G401.6 (cell line): ENCODE measurements around the gene GRIK2.

Source experiments
- FAIRE-seq: peaks from 2 replicates; lab custom pipeline; 2012; peaks lifted over from hg19 to GRCh38; lab: Jason Lieb, UNC

GRIK2 gene

DNA sequence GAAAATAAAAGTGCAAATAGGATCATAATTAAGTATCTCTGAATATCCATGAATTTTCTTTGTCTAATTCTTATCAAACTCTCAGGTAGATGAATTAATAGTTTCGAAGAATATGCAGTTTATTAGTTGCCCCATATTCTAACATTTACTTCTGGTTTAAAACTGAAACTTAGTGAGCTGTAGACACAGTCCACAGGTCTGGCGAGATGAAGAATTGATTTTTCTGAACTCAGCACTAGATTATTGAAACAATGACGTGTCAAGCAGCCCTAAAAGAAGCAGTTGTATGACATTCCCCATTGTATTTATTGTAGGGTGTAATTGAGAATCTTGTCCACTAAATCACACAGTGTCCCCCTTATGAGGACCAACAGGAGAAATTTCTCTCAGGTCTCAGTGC lies 407.1 kb downstream of the GRIK2 start:
- no peak for FAIRE-seq

DNA sequence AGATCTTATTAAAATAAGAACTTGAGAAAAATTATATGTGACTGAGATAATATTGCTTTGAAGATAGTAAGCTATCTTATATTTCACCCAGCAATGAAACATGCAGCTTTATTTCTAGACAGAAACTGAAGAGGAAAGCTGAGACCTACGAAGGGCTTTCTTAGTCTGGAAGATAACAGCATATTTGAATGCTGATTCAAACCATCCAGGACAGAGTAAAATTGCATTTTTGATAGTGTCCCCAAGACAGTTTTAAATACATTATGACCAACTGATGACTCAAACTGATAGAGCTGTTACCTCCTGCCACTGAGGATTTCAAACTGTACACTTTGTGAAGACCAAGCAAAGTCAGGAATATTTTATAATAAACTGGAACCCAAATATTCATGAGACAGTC lies 409.6 kb downstream of the GRIK2 start:
- FAIRE-seq, result no peak

DNA sequence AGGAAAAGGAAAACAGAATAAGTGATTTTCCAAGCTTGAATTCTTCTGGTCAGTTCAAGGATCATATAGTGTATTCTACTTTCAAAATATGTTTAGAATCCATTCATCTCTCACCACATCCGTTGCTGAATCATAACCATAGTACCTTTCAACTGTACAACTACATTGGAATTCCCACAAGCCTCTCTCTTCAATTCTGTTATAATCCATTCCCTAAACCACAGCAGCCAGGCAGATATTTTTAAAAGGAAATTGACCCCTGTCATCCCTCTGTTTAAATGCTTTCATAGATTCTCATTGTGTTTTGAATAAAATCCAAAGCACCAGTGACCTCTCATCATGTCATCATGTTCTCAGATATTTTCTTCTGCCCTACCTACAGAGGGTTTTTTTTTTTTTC lies 412.7 kb downstream of the GRIK2 start:
- FAIRE-seq, result no peak

DNA sequence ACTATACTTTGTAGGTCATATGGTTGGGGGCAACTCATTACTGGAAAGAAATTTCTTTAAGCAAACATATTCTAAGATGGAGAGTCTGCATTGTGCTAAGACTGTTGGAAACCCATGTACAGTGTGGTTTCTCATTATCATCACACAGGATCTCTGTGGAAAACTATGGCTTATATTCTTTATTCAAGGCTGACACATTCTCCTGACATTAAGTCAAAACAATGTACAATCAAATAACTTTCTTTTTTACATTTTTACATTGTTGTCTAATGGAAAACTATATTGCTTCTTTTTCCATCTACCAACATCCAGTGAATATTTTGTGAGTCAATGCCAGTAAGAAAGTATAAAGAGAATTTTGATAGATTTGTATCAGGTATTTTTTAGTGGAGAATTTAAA lies 417.6 kb downstream of the GRIK2 start:
- FAIRE-seq, result no peak

- no peak for FAIRE-seq
Measured at GRCh38 chr6:101816716-101817115, 423.2 kb downstream of the GRIK2 start.

DNA sequence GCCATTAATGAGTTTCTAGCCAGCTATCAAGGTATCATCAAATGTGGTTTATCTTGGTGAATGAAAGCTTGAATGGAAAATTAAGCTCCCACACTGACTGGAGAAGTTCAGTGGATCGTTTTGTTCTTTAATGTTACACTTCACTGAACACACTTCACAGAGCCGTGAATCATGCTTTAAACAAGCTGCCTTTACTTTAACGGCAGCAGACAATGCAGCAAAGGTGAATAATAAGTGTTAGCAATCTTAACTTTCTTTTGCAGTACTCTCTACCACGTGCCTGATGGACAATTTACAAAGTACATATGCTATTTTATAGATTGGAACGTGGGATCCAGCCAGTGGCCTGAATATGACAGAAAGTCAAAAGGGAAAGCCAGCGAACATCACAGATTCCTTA lies 424.5 kb downstream of the GRIK2 start:
- FAIRE-seq, result no peak

GRCh38 chr6:101824551-101825345 lies 431.2 kb downstream of the GRIK2 start:
- no peak for FAIRE-seq

- FAIRE-seq, result no peak
Measured at GRCh38 chr6:101826269-101826668, 432.8 kb downstream of the GRIK2 start.

DNA sequence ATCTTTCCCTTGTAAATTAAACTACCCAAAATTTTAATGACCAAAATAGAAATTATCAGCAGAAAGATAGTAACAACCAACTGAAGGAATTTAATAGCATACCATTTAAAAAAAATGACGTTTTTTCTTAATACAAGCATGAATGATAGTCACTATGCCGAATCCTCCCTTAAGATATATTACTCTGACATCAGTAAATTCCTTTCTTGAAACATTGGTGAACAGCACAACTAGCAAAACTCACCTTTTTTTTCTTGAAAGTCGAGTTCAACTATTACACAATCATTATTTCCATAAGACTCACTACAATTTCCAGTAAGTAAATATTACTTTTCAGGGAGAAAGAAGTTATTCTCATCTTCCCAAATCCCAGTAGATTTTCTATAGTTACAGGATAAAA lies 433.2 kb downstream of the GRIK2 start:
- FAIRE-seq, result no peak

- FAIRE-seq, result no peak
Measured at GRCh38 chr6:101830501-101831031, 437.1 kb downstream of the GRIK2 start.

DNA sequence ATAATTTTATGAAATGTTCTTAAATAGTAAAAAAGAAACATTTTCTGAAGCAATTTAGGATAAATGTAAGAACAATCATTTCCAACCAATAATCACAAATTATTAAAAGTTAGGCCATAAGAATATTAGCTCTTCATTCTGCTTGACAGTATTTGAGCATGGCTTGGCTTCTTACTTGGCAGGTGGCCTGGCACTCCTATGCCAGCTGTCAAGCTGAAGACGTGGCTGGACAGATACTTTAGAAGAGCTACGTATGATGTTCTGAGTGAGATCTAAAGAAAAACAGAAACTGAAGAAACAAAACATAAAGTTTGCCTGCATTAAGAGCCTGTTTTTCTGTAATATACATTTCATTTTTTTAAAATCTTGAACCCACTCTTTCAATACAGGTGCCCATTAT lies 438.9 kb downstream of the GRIK2 start:
- no peak for FAIRE-seq

GRCh38 chr6:101840100-101840499 lies 446.6 kb downstream of the GRIK2 start:
- no peak for FAIRE-seq

GRCh38 chr6:101845172-101845571 lies 451.7 kb downstream of the GRIK2 start:
- FAIRE-seq, result no peak

DNA sequence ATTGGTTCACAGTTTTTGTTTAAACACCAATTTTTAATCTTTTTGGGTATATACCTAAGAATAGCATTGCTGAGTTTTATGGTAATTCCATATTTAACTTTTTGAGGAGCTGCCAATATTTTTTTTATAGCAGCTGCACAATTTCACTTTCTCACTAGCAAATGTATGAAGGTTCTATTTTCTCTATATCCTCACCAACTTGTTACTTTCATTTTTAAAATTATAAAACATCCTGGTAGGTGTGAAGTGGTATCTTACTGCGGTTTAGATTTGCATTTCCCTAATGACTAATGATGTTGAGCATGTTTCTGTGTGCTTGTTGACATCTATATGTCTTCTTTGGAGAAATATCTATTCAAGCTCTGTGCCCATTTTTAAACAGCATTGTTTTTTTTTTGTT lies 452.1 kb downstream of the GRIK2 start:
- FAIRE-seq, result no peak

DNA sequence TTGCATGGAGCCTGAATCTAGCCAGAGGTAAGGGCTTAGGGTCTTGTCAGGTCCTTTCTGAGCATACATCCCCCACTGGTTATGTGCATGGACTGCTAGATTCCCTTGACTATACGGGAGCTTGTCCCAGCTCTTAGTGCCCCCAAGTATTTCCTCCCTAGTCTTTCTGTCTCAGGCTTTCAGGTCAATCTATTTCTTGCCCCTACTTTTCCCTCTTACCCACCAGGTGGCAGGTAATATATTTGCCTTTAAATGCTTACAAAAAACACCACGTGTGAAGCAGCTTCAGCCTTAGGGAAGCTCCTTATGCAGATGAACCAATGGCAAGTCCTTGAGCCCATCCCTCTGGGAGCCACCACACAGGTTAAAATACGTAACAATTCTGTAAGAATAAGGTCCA lies 454.2 kb downstream of the GRIK2 start:
- no peak for FAIRE-seq

DNA sequence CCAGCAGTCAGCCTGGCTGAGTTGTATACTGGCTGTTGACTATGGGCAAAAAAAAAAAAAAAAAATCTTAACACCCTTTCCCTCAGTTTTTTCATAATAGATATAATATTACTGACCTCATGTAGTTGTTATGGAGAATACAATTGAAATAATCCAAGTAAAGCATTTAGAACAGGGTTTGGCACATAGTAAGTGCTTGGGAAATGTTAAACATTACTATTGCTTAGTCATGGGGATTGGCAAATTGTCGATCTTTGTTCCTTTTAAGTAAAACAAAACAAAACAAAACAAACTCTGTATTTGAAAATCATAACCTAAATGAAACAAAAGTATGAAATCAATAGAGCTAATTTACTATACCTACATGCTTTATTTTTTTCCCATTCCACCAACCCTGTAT lies 458.4 kb downstream of the GRIK2 start:
- FAIRE-seq, result no peak

GRCh38 chr6:101853231-101854085 lies 459.9 kb downstream of the GRIK2 start:
- no peak for FAIRE-seq

DNA sequence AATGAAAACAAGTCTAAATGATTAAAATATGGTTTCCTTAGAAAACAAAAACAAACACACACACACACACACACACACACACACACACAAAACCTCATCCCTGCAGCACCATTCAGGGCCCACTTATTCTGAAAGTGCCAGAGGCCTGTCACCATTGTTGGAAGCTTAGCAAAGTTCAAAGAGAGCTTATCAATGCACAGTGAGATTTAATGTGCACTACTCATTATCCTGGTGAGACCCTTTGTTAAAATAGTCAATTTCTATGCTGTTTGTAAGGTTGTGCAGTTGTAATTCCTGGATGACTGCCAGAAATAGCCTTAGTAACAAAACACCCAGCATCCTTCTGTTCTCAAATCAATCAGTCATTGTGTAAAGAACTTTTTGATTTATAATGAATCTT lies 482.9 kb downstream of the GRIK2 start:
- no peak for FAIRE-seq

- no peak for FAIRE-seq
Measured at GRCh38 chr6:101878554-101879276, 485.2 kb downstream of the GRIK2 start.

DNA sequence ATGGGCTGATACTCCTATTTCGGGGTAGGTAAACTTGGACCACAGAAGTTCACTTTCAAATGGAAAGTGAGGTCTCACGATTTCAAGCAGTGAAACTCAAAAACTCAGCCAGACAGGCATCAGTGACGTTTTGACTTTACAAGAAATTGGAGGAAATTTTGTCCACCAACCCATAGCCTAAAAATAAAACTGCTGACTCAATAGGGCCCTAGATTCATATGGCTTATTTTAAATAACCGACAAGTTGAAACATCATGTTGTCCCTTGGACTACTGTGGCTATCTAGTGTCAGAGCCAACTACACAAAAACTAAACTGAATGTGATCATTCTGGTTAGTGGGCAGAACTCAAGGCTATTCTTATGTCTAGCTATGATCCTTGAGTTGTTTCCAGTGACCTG lies 486.3 kb downstream of the GRIK2 start:
- no peak for FAIRE-seq

DNA sequence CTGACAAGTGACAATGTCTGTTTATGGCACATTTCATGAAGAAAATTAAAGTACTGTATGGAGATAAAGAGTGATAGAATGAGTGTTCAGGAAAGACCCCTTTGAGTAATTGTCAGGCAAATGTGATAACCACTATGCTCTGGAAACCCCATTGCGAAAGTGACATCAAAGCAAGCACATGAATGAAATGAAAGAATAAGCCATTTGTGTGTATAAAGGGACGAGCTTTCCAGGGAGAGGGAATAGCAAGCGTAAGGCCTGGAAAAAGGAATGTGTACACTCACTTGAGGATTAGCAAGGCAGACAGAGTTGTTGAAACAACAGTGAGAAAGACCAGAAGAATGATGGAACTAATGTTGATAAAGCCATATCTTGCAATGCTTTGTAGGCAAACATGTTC lies 490.0 kb downstream of the GRIK2 start:
- no peak for FAIRE-seq

DNA sequence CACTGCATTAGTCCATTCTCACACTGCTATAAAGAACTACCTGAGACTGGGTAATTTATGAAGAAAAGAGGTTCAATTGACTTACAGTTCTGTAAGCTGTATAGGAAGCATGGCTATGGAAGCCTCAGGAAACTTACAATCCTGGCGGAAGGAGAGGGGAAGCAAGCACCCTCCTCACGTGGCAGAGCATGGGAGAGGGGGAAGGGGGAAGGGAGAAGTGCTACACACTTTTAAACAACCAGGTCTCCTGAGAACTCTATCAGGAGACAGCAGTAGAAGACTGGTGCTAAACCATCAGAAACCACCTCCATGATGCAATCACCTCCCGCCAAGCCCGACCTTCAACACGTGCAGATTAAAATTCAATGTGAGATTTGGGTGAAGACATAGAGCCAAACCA lies 494.0 kb downstream of the GRIK2 start:
- FAIRE-seq, result no peak
